Tibial nerve (tissue), 4 donors: ENCODE data around the gene SMYD3. TPM values are rescaled to one million over a fixed set of nuclear protein-coding genes. Genes with fewer than 3 reads are reported as not detected.

Source experiments
- DNase-seq, 2 donors: peaks; one replicate each; pipeline ENCODE4 v3.0.0-alpha.2; 2019; ENCODE audit warnings: low spot score in 2 of 2
- H3K27ac ChIP-seq, 4 donors: fragments of 200-600 bp; sonication (generic) in 3 of 4; one replicate each; pipeline ENCODE4 v1.5.1; 2017 to 2019; ENCODE audit warnings: mild to moderate bottlenecking in 1 of 4
- H3K27me3 ChIP-seq, 2 donors: fragments of 200-600 bp; sonication (generic) in 1 of 2; one replicate each; pipeline versions ENCODE4 v1.5.1 to v1.6.0; 2017 to 2019
- H3K36me3 ChIP-seq, 3 donors: fragments of 200-600 bp; sonication (generic); one replicate each; pipeline ENCODE4 v1.5.1; 2018 to 2019
- H3K4me1 ChIP-seq, 4 donors: fragments of 200-600 bp; sonication (generic) in 3 of 4; one replicate each; pipeline ENCODE4 v1.5.1; 2017 to 2019
- H3K4me3 ChIP-seq, 4 donors: fragments of 200-600 bp; sonication (generic) in 3 of 4; one replicate each; pipeline ENCODE4 v1.5.1; 2017 to 2019; ENCODE audit warnings: mild to moderate bottlenecking in 1 of 4, moderate library complexity in 1 of 4
- H3K9me3 ChIP-seq, 4 donors: fragments of 200-600 bp; sonication (generic) in 3 of 4; one replicate each; pipeline ENCODE4 v1.5.1; 2017 to 2019
- CTCF ChIP-seq, 5 experiments: fragments of 200-600 bp in 3 of 5; fragments of 450-650 bp in 2 of 5; sonication (generic) in 3 of 5; IDR thresholded peaks; one replicate each; pipeline ENCODE4 v1.5.1; 2016 to 2019; ENCODE audit warnings: antibody characterized with exemption in 5 of 5, mild to moderate bottlenecking in 3 of 5, moderate library complexity in 2 of 5
- EP300 ChIP-seq, 2 donors: sonication (generic); formaldehyde crosslinking; IDR thresholded peaks; one replicate each; pipeline ENCODE4 v1.6.1; 2017; ENCODE audit warnings: antibody characterized with exemption in 2 of 2, mild to moderate bottlenecking in 1 of 2
- POLR2A ChIP-seq, 2 donors: fragments of 450-650 bp; IDR thresholded peaks; one replicate each; pipeline ENCODE4 v1.6.1; 2017; ENCODE audit warnings: antibody characterized with exemption in 2 of 2, mild to moderate bottlenecking in 2 of 2, moderate library complexity in 2 of 2
- WGBS, 2 donors: methylation state at CpG; one replicate each; pipeline ENCODE4 v1.1.5; 2018; 5-methylcytosine and 5-hydroxymethylcytosine counted together
- total RNA-seq, 4 donors: library from RNA; depleted of rRNA; stranded (reverse); fragments of >200 nt; gene quantifications; one replicate each; pipeline ENCODE4 v1.1.0, GENCODE V29; 2016

Gene SMYD3
- total RNA-seq, 4 donors from 2014 or later: 22.2 to 30.3 (median 27.0) TPM

GRCh38 chr1:246226041-246226440, 281.0 kb downstream of the SMYD3 start:
- Histone ChIP-seq H3K27ac (no peak overlapping the region), H3K9me3 (peaks cover 0 to 3% (median 0%) of the 10 kb centered on the region in 4 donors), H3K27me3 (no peaks in the 10 kb centered on the region), H3K4me3 (no peak overlapping the region), H3K4me1 (no peaks in the 10 kb centered on the region), H3K36me3 (peaks cover 0 to 4% (median 0%) of the 10 kb centered on the region in 3 donors)
- no peak for DNase-seq
- no peak for TF ChIP-seq POLR2A (IDR thresholded peaks at IDR 0.05)
- no peak for TF ChIP-seq EP300 (IDR thresholded peaks at IDR 0.05)
- TF ChIP-seq CTCF (IDR thresholded peaks at IDR 0.05): no peak
- 65 to 92% methylated on average over 2 of the region's 2 CpGs for WGBS, 2 donors

GRCh38 chr1:246221485-246222255, 285.4 kb downstream of the SMYD3 start:
- DNase-seq: no peak
- 74 to 93% methylated on average over 9 to 14 of the region's 14 CpGs for WGBS, 2 donors
- Histone ChIP-seq H3K9me3 (peaks cover 0 to 11% (median 0%) of the 10 kb centered on the region in 4 donors), H3K4me1 (no peaks in the 10 kb centered on the region), H3K4me3 (no peak overlapping the region), H3K27me3 (no peaks in the 10 kb centered on the region), H3K36me3 (peaks cover 0 to 11% (median 0%) of the 10 kb centered on the region in 3 donors), H3K27ac (no peak overlapping the region)
- TF ChIP-seq POLR2A (IDR thresholded peaks at IDR 0.05): no peak
- no peak for TF ChIP-seq EP300 (IDR thresholded peaks at IDR 0.05)
- no peak for TF ChIP-seq CTCF (IDR thresholded peaks at IDR 0.05)

GRCh38 chr1:246220495-246221065, 286.5 kb downstream of the SMYD3 start:
- Histone ChIP-seq H3K9me3 (peaks cover 0 to 11% (median 0%) of the 10 kb centered on the region in 4 donors), H3K27me3 (no peaks in the 10 kb centered on the region), H3K27ac (no peak overlapping the region), H3K4me1 (no peaks in the 10 kb centered on the region), H3K4me3 (no peak overlapping the region), H3K36me3 (peaks cover 0 to 11% (median 0%) of the 10 kb centered on the region in 3 donors)
- 94 to 100% methylated on average over 6 to 7 of the region's 8 CpGs for WGBS, 2 donors
- no peak for TF ChIP-seq EP300 (IDR thresholded peaks at IDR 0.05)
- no peak for TF ChIP-seq CTCF (IDR thresholded peaks at IDR 0.05)
- no peak for TF ChIP-seq POLR2A (IDR thresholded peaks at IDR 0.05)
- DNase-seq: no peak

GRCh38 chr1:246219508-246220030, 287.5 kb downstream of the SMYD3 start:
- H3K36me3 ChIP-seq: peaks cover 0 to 11% (median 0%) of the 10 kb centered on the region in 3 donors
- H3K4me3 ChIP-seq: no peak overlapping the region
- H3K9me3 ChIP-seq: peaks cover 0 to 11% (median 0%) of the 10 kb centered on the region in 4 donors
- H3K27me3 ChIP-seq: no peaks in the 10 kb centered on the region
- H3K27ac ChIP-seq: no peak overlapping the region
- no peak for TF ChIP-seq CTCF (IDR thresholded peaks at IDR 0.05)
- no peak for TF ChIP-seq POLR2A (IDR thresholded peaks at IDR 0.05)
- no peak for TF ChIP-seq EP300 (IDR thresholded peaks at IDR 0.05)
- no peak for DNase-seq
- WGBS, 2 donors: 45 to 63% methylated on average over 8 to 11 of the region's 11 CpGs
- no peaks in the 10 kb centered on the region for H3K4me1 ChIP-seq

GRCh38 chr1:246218686-246219085, 288.4 kb downstream of the SMYD3 start:
- WGBS, 2 donors: 48 to 58% methylated on average over 2 of the region's 2 CpGs
- no peak overlapping the region for H3K27ac ChIP-seq
- TF ChIP-seq CTCF (IDR thresholded peaks at IDR 0.05): no peak
- no peak for TF ChIP-seq POLR2A (IDR thresholded peaks at IDR 0.05)
- no peak for TF ChIP-seq EP300 (IDR thresholded peaks at IDR 0.05)
- peaks cover 0 to 11% (median 0%) of the 10 kb centered on the region in 3 donors for H3K36me3 ChIP-seq
- H3K9me3 ChIP-seq: peaks cover 0 to 11% (median 0%) of the 10 kb centered on the region in 4 donors
- H3K27me3 ChIP-seq: no peaks in the 10 kb centered on the region
- no peaks in the 10 kb centered on the region for H3K4me1 ChIP-seq
- no peak overlapping the region for H3K4me3 ChIP-seq
- DNase-seq: no peak
